ENCODE results near the gene PCDHGA6. TPM values are rescaled to one million over a fixed set of nuclear protein-coding genes. Genes with fewer than 3 reads are reported as not detected.

The PCDHGA6 gene
- polyA plus RNA-seq, 1 of the 3 experiments (the other 2 are of a cell fraction): 1.4 TPM

Other genes with a start within 250 kb of the PCDHGA6 start
- 0.08 and 0.10 TPM in 2 replicates for gene PCDHB5, start 238.7 kb upstream of the PCDHGA6 start, polyA plus RNA-seq (2012; rRNA removed)
- gene PCDHB6, start 223.8 kb upstream of the PCDHGA6 start, polyA plus RNA-seq (2012; rRNA removed): 3.9 and 5.0 TPM in 2 replicates
- gene PCDHB7, start 201.2 kb upstream of the PCDHGA6 start, polyA plus RNA-seq (2012; rRNA removed): 1.5 and 1.7 TPM in 2 replicates
- gene PCDHB8, start 196.1 kb upstream of the PCDHGA6 start, polyA plus RNA-seq (2012; rRNA removed): 3.0 and 3.4 TPM in 2 replicates
- 2.3 and 2.7 TPM in 2 replicates for gene PCDHB16, start 191.5 kb upstream of the PCDHGA6 start, polyA plus RNA-seq (2012; rRNA removed)
- 1.4 and 2.4 TPM in 2 replicates for gene PCDHB9, start 186.7 kb upstream of the PCDHGA6 start, polyA plus RNA-seq (2012; rRNA removed)
- gene PCDHB10, start 181.5 kb upstream of the PCDHGA6 start, polyA plus RNA-seq (2012; rRNA removed): 1.4 and 1.5 TPM in 2 replicates
- 0.41 and 0.61 TPM in 2 replicates for gene PCDHB11, start 174.3 kb upstream of the PCDHGA6 start, polyA plus RNA-seq (2012; rRNA removed)
- gene PCDHB12, start 165.2 kb upstream of the PCDHGA6 start, polyA plus RNA-seq (2012; rRNA removed): 1.9 and 2.0 TPM in 2 replicates
- gene PCDHB13, start 160.0 kb upstream of the PCDHGA6 start, polyA plus RNA-seq (2012; rRNA removed): 0.85 and 0.88 TPM in 2 replicates
- gene PCDHB14, start 150.5 kb upstream of the PCDHGA6 start, polyA plus RNA-seq (2012; rRNA removed): 9.7 and 10.6 TPM in 2 replicates
- 0.99 and 1.3 TPM in 2 replicates for gene PCDHB15, start 128.5 kb upstream of the PCDHGA6 start, polyA plus RNA-seq (2012; rRNA removed)
- gene SLC25A2, start 69.8 kb upstream of the PCDHGA6 start, polyA plus RNA-seq (2012; rRNA removed): not detected in 2 replicates
- gene TAF7, start 53.1 kb upstream of the PCDHGA6 start, polyA plus RNA-seq (2012; rRNA removed): 30.6 and 38.7 TPM in 2 replicates
- gene PCDHGA1, start 43.4 kb upstream of the PCDHGA6 start, polyA plus RNA-seq (2012; rRNA removed): 1.2 and 1.6 TPM in 2 replicates
- gene PCDHGA2, start 35.1 kb upstream of the PCDHGA6 start, polyA plus RNA-seq (2012; rRNA removed): 1.4 and 1.5 TPM in 2 replicates
- 0.33 and 0.45 TPM in 2 replicates for gene PCDHGA3, start 30.1 kb upstream of the PCDHGA6 start, polyA plus RNA-seq (2012; rRNA removed)
- gene PCDHGB1, start 23.8 kb upstream of the PCDHGA6 start, polyA plus RNA-seq (2012; rRNA removed): 0.63 and 0.77 TPM in 2 replicates
- gene PCDHGA4, start 18.9 kb upstream of the PCDHGA6 start, polyA plus RNA-seq (2012; rRNA removed): 1.8 and 2.2 TPM in 2 replicates
- 3.7 and 4.5 TPM in 2 replicates for gene PCDHGB2, start 13.9 kb upstream of the PCDHGA6 start, polyA plus RNA-seq (2012; rRNA removed)
- 0.57 and 0.71 TPM in 2 replicates for gene PCDHGA5, start 9.7 kb upstream of the PCDHGA6 start, polyA plus RNA-seq (2012; rRNA removed)
- 0.53 and 0.63 TPM in 2 replicates for gene PCDHGB3, start 3.6 kb upstream of the PCDHGA6 start, polyA plus RNA-seq (2012; rRNA removed)
- gene PCDHGA7, start 8.9 kb downstream of the PCDHGA6 start, polyA plus RNA-seq (2012; rRNA removed): 3.4 and 7.8 TPM in 2 replicates
- gene PCDHGB4, start 13.8 kb downstream of the PCDHGA6 start, polyA plus RNA-seq (2012; rRNA removed): 0.37 and 0.64 TPM in 2 replicates
- gene PCDHGA8, start 18.7 kb downstream of the PCDHGA6 start, polyA plus RNA-seq (2012; rRNA removed): 0.06 and 0.12 TPM in 2 replicates
- 0.08 and 0.15 TPM in 2 replicates for gene PCDHGB5, start 24.1 kb downstream of the PCDHGA6 start, polyA plus RNA-seq (2012; rRNA removed)
- gene PCDHGA9, start 28.9 kb downstream of the PCDHGA6 start, polyA plus RNA-seq (2012; rRNA removed): 0.13 and 0.16 TPM in 2 replicates
- 0.13 and 0.18 TPM in 2 replicates for gene PCDHGB6, start 34.1 kb downstream of the PCDHGA6 start, polyA plus RNA-seq (2012; rRNA removed)
- gene PCDHGA10, start 39.1 kb downstream of the PCDHGA6 start, polyA plus RNA-seq (2012; rRNA removed): 1.6 and 2.0 TPM in 2 replicates
- gene PCDHGB7, start 43.8 kb downstream of the PCDHGA6 start, polyA plus RNA-seq (2012; rRNA removed): 14.2 and 19.1 TPM in 2 replicates
- gene PCDHGA11, start 47.2 kb downstream of the PCDHGA6 start, polyA plus RNA-seq (2012; rRNA removed): 0.18 and 0.23 TPM in 2 replicates
- gene PCDHGA12, start 56.6 kb downstream of the PCDHGA6 start, polyA plus RNA-seq (2012; rRNA removed): 0.03 and 0.05 TPM in 2 replicates
- gene PCDHGC3, start 102.1 kb downstream of the PCDHGA6 start, polyA plus RNA-seq (2012; rRNA removed): 55.8 and 97.0 TPM in 2 replicates
- gene PCDHGC4, start 111.1 kb downstream of the PCDHGA6 start, polyA plus RNA-seq (2012; rRNA removed): 0.53 and 0.78 TPM in 2 replicates
- 1.9 and 2.0 TPM in 2 replicates for gene PCDHGC5, start 115.2 kb downstream of the PCDHGA6 start, polyA plus RNA-seq (2012; rRNA removed)
- 28.2 and 30.4 TPM in 2 replicates for gene DIAPH1, start 245.1 kb downstream of the PCDHGA6 start, polyA plus RNA-seq (2012; rRNA removed)